NAMALWA (cell line): Measurements from ENCODE around the gene NDUFB7.

Experiments used
- DNase-seq: peaks from one replicate; pipeline ENCODE4 v3.0.0-alpha.2; 2015; ENCODE audit warnings: low spot score

Gene NDUFB7

DNA sequence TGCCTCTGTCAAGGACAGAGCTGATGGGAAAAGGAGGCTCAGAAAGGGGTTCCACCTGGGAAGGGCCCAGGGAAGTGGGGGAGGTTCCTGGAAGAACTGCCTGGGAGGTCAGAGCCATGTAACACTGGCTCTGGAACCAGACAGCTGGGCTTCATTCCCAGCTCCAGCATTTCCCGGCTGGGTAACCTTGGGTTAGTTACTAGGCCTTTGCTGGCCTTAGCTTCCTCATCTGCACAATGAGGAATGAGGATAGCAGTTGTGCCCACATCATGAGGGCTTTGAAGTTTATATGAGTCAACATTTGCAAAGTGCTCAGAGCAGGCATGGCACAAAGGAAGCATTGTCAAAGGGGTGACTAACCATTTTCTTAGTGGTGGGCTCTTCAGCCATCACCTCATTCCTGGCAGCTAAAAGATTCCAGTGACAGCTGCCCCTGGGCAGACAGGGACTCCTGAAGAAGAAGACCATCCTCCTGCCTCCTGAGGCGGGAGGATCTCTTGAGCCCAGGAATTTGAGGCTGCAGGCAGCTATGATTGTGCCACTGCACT, 51.9 kb downstream of the NDUFB7 start:
- DNase-seq = no peak

DNA sequence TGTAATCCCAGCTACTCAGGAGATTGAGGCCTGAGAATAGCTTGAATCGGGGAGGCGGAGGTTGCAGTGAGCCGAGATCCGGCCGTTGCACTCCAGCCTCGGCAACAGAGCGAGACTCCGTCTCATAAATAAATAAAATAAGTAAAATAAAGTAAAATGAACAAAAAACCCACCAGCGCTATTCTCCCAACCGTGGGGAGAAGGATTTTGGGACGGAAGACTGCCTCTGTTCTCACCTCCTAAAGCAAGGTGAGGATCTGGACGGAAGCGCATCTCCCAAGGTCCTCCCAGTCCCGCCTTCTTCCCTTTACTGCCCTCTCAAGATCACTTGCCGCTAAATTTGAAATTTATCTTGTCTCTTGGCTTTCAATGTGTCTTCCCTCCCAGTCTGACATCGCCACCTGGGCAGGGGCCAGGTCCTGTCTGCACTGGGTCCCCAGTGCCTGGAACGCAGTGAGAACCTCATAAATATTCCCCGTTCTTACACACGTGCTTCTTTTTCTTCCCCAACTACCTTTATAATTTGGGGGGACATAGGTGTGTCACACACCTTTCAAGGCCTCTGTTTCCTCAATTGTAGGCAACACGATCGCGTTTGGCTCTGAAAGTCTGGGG, 52.5 kb downstream of the NDUFB7 start:
- no peak for DNase-seq

DNA sequence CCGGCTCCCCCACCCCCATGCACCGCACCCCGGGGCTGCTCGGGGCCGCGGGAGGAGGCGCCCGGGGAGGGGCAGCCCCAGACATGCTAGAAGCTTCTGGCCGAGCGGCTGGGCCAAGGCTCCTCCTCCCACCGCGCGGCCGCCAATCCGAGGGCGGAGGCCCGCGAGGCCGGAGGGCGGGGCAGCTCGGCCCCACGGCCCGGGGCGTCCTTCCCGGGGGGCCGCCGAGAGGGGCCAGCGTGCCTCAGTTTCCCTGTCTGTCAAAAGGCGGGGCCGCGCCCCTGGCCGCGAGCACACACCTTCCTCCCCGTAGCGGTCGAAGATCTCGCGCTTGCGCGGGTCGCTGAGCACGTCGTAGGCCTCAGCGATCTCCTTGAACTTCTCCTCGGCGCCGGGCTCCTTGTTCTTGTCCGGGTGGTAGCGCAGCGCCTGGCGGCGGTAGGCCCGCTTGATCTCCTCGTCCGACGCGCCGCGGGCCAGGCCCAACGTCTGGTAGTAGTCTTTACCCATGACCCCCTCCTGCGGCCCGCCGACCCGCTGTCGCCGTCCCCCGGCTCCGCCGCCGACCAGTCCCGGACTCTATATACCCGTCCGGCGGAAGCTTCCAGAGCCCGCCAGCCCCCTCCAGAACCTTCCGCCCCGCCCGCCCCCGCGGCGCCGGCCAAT, 53.9 kb downstream of the NDUFB7 start, which contains the start of gene DNAJB1:
Gene DNAJB1 (minus strand): TSS at position 558 of the 666 bp plus-strand sequence. CDS start 48 bp downstream, at position 510.
- no peak for DNase-seq

DNA sequence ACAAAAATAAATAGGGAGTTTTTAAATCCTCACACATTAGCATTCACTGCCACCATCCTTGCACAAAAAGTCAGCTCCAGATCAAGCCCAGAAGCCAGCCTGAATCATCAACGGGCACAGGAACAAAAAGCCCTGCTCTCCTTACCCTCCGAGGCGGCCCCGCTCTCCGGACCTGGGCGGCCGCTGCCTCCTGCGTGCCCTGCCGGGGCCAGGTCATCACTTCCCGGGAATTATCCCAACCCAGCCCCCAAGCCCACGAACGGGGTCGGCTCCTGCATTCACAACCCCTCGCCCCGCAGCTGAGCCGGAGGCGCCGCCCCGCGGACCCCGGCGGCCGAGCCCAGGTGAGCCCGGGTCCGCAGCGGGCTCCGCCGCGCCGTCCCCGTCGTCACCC, 54.4 kb downstream of the NDUFB7 start:
- no peak for DNase-seq

DNA sequence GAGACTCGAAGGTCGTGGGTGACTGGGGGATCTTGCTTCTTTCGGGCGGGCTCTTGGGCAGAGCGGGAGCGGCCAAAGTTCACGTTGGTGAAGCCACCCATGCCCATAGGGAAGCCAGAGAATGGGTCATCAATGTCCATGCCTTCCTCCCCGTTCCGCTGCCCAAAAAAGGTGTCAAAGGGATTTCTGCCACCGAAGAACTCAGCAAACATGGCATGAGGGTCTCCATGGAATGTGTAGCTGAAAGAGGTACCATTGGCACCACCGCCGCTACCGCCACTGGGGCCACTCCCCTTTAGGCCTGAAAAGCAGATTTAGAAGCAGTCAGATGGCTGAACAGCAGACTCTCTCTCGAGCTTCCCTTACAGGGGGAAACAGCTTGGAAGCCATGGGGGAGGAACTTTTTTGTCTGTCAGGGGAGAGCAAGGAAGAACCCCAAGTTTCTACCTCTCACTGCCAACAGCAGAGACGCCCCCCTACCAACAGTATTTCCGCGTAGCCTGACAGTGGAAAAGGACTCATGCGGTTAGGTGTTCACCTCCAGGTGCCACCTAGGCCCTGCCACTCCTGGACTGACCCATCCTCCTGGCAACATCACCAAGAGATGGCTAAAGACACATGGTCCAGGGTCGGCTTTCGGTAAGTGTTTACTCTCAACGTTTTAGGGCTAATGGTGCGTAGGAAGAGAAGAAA, 55.0 kb downstream of the NDUFB7 start:
- no peak for DNase-seq
